Ishikawa (cell line): ENCODE data around the gene CDK16.

Source experiments
- CREB1 ChIP-seq: IDR thresholded peaks from 2 replicates; pipeline ENCODE4 v1.6.1; 2012; ENCODE audit warnings: low read depth
- EGR1 ChIP-seq: IDR thresholded peaks from 2 replicates; pipeline ENCODE4 v1.6.1; 2012
- EP300 ChIP-seq: IDR thresholded peaks from 2 replicates; pipeline ENCODE4 v1.6.1; 2012; ENCODE audit warnings: borderline replicate concordance
- FOXM1 ChIP-seq: IDR thresholded peaks from 2 replicates; pipeline ENCODE4 v1.6.1; 2012; ENCODE audit warnings: low read depth, borderline replicate concordance
- MAX ChIP-seq: IDR thresholded peaks from 2 replicates; pipeline ENCODE4 v1.6.1; 2012
- NFIC ChIP-seq: IDR thresholded peaks from 2 replicates; pipeline ENCODE4 v1.6.1; 2012
- RAD21 ChIP-seq: IDR thresholded peaks from 2 replicates; pipeline ENCODE4 v1.6.1; 2012; ENCODE audit warnings: low read depth
- REST ChIP-seq: IDR thresholded peaks from 2 replicates; pipeline ENCODE4 v1.6.1; 2012; ENCODE audit warnings: low read depth, mild to moderate bottlenecking
- TAF1 ChIP-seq: IDR thresholded peaks from 2 replicates; pipeline ENCODE4 v1.6.1; 2012; ENCODE audit warnings: low read depth, mild to moderate bottlenecking
- TCF12 ChIP-seq: IDR thresholded peaks from 2 replicates; pipeline ENCODE4 v1.6.1; 2012; ENCODE audit warnings: low read depth
- TEAD4 ChIP-seq: IDR thresholded peaks from 2 replicates; pipeline ENCODE4 v1.6.1; 2012
- USF1 ChIP-seq: IDR thresholded peaks from 2 replicates; pipeline ENCODE4 v1.6.1; 2012
- YY1 ChIP-seq: IDR thresholded peaks from 2 replicates; pipeline ENCODE4 v1.6.1; 2012; ENCODE audit warnings: low read depth
- ZBTB7A ChIP-seq: IDR thresholded peaks from 2 replicates; pipeline ENCODE4 v1.6.1; 2012; ENCODE audit warnings: low read depth

Gene CDK16

GRCh38 chrX:47172549-47172948 is 45.9 kb upstream of the CDK16 start:
- TF ChIP-seq EGR1 (no peak), RAD21 (no peak)

- TF ChIP-seq YY1, result no peak
- TF ChIP-seq TCF12, result no peak
- TF ChIP-seq CREB1, result no peak
- TF ChIP-seq FOXM1, result no peak
Observed at GRCh38 chrX:47172971-47173792, 45.3 kb upstream of the CDK16 start.

- TF ChIP-seq ZBTB7A (no peak), TCF12 (no peak), TAF1 (no peak), FOXM1 (no peak), REST (no peak), NFIC (no peak), CREB1 (no peak), EP300 (no peak), RAD21 (no peak), YY1 (no peak), MAX (no peak), TEAD4 (no peak), USF1 (no peak), EGR1 (no peak)
Observed at GRCh38 chrX:47174376-47174775, 44.1 kb upstream of the CDK16 start.

GRCh38 chrX:47174846-47175587 is 43.5 kb upstream of the CDK16 start:
- TF ChIP-seq REST, result no peak
- no peak for TF ChIP-seq EP300
- TF ChIP-seq ZBTB7A, result no peak
- no peak for TF ChIP-seq TCF12

- no peak for TF ChIP-seq NFIC
- no peak for TF ChIP-seq USF1
- no peak for TF ChIP-seq YY1
- no peak for TF ChIP-seq TCF12
- no peak for TF ChIP-seq REST
- TF ChIP-seq RAD21, result no peak
- no peak for TF ChIP-seq TEAD4
Observed at GRCh38 chrX:47175588-47175980, 42.9 kb upstream of the CDK16 start.
